Measurements from ENCODE around the gene SF3B6.
"Not testable (repeated sequence)": the region's sequence is repeated elsewhere in the genome, so short reads cannot be mapped to it uniquely, and the experiment has no call there.

SF3B6 gene

DNA sequence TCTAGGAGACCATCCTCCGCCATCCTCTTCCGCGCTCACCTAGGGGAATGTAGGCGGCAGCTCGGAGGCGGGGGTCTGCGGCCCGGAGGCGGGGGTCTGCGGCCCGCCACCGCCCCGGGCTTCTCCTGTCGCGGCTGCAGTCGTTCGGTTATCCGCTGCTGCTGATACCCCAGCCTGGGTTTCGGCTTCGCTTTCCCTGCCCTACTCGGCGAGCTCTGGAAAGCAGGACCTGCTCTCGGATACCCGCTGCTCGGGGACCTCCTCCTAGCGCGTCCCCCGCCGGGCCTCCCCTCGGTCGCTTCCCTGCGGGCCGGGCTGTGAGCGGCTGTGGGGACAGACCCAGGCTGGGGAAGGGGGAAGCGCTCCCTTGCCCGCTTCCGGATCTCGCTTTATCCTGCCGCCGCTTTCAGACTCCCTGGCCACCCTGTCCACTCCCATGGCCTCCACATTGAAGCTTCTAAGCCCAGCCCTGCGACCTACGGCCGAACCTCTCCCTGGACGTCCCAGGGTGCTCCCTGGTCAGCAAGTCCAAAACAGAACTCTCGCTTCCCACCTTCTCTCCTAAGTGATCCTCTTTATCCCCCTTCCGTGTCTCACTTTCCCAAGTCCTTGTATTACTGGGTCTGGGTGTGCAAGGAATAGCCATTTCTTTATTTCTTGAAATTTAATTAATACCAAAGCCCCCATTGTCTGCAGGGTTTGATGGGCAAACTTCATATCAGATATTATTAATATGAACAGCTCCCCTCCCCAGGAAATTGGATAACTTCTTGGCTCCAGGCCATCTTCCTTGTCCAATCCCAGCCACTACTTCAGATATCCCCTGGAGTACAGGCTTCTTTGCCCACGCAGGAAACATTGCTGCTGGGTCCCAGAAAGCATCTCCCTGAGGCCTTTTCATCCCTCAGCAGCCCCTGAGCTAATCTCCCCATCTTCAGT lies 25.8 kb downstream of the SF3B6 start:
- DNase-seq, result no peak

DNA sequence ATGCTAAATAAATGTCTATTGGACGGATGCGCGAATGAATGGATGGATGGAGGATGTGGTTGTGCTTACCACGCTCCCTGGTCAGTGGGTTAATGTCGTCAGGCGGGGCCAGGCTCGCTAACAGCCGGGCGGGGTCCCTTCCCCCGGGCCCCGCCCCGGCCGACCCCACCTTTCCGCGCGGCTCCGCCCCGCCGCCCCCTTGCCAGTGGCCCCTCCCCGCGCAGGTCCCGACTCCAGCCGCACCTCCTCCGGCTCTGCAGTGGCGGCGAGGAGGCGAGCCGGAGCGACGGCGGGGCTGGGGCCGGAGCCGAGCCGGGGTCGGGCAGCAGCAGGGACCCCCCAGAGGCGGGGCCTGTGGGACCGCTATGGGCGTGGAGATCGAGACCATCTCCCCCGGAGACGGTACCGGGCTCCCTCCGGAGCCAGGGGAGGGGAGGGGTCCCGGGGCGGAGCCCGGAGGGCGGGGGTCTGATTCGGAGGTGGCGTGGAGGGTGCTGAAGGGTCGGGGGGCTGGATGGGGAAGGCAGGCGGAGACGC lies 26.6 kb downstream of the SF3B6 start, which contains the start of gene FKBP1B:
TSS of gene FKBP1B (plus strand) at position 257 of the 537 bp plus-strand sequence. CDS start at position 366, 109 bp downstream.
- peak in 1 of 2 experiments; percentile 42 for DNase-seq

DNA sequence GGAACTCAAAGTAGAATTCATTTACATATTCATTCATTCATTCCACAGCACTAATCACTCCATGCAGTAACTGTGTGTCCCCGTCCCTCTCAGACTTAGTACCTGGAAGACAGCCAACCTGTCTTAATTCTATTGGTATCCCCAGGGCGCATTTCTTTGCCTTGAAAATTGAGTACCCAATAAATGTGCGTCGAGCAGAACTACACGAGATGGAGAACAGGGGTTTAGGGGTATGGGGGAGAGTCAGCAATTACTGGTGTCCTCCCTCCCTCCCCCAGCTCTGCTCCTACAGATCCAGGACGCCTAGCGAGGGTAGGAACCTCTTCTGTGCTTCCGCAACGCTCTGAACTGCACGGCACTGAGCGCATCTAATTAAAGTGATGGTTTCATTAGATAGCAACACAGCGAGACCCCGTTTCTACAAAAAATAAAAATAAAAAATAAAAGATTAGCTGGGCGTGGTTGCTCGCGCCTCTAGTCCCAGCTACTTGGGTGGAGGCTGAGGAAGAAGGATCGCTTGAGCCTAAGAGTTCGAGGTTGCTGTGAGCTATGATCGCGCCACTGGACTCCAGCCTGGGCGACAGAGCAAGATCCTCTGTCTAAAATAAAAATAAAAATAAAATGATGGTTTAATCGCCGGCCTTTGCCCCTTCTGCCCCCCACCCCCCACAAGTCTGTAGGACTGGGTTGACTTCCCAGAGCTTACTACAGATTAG lies 27.2 kb downstream of the SF3B6 start:
- peak; percentile 15 to 50 for DNase-seq

DNA sequence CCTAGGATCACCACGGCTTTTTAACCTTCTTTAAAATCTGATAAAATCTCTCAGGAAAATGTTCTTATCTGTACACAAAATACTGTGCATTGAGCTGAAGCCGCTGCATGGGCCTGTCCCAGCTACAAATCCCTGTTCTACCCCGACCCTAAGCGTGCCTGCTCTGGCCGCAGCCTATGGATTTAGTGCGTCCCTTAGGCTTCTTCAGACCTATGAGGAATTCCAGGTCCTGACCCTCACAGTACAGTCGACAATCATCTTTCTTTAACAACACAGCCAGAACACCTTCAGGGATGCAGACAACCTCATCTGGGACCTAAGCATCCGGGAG lies 28.5 kb downstream of the SF3B6 start:
- peak in 1 of 2 experiments; percentile 60 for DNase-seq

DNA sequence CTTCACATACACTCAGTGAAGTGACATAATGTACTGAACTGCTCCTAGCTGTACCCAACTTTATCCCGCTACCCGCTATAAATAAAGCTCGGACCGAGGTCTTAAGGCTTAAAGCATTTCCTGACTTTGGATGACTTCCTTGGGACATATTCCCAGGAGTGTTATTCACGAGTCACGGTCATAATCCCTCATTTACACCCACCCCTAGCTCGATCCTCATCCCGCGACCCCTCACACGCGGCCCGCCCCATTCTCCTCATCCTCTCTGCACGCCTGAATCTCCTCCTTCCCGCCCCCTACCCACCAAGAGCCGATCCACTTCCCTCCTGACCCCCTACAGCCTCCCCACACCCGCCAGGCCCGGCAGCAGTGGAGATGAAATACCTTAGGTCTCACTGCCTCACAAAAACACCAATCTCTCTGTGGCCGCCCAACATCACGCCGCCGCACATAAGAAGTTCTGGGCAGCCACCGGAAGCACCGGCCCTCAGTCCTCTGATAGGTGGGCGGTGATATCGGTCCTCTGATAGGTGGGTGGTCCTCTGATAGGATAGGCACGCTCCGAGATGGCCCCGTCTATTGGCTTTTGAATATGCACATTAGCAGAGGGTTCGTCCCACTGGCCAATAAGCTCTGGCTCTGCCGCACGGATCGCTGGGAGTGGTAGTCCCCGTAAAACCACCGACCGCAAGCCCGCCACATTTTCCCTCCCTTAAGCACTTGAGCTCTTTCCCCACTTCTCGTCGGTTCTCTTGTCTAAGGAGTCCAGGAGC lies 29.0 kb downstream of the SF3B6 start, which contains the start of gene WDCP:
TSS of gene WDCP (minus strand) at position 462 of the 773 bp plus-strand sequence. CDS start 7,897 bp downstream, outside the sequence.
- peak; percentile 97 to 99 for DNase-seq

DNA sequence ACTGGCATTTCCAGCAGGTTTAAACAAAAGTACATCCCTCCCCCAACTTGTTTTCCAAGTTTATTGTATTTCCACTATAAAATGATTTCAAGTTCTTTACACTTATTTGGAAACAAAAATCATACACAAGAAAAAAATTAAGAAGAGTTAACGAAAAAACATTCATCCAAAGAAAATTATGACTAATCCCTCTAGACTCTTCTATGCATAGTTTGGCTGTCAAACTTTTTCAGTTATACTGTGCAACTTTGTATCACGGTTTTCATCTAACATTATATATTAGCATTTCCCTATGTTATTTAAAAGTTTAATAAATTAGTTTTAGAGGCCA lies 29.6 kb downstream of the SF3B6 start:
- no peak for DNase-seq

DNA sequence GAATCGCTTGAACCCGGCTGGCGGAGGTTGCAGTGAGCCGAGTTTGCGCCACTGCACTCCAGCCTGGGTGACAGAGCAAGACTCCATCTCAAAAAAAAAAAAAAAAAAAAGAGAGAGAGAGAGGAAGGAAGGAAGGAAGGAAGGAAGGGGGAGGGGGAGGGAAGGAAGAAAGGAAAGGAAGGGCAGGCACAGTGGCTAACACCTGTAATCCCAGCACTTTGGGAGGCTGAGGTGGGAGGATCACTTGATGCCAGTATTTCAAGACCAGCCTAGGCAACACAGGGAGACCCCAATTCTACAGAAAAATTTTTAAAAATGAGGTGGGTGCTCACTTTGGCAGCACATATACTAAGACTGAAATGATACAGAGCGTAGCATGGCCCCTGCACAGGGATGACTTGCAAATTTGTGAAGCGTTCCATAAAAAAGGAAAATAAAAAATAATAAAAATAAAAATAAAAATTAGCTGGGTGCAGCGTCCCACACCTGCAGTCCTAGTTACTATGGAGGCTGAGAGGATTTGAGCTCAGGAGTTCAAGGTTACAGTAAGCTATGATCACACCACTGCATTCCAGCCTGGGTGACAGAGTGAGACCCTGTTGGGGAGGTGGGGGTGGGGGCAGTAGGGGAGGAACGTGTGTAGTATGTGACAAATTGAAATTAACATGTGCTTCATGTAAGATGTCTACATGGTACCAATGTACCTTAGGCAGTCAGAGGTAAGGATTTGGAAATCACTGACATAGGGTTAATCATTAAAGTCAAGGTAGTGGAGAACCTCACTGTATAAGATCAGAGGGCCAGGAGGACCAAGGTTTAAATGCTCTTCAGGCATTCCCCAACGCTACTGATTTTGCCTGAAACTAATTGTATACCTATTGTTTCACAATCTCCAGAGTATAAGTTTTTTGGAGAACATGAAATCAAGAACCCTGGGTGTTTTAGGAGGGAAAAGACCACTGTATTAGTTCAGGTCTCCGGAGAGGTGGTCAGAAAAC lies 30.3 kb downstream of the SF3B6 start:
- no peak for DNase-seq

DNA sequence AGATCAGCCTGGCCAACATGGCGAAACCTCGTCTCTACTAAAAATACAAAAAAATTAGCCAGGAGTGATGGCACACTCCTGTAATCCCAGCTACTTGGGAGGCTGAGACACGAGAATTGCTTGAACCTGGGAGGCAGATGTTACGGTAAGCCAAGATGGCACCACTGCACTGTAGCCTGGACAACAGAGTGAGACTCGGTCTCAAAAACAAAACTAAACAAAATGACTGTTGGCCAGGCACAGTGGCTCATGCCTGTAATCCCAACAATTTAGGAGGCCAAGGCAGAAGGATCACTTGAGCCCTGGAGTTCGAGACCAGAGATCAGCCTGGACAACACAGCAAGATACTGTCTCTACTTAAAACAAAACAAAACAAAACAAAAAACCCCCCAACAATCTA lies 33.0 kb downstream of the SF3B6 start:
- not testable (repeated sequence) for DNase-seq

DNA sequence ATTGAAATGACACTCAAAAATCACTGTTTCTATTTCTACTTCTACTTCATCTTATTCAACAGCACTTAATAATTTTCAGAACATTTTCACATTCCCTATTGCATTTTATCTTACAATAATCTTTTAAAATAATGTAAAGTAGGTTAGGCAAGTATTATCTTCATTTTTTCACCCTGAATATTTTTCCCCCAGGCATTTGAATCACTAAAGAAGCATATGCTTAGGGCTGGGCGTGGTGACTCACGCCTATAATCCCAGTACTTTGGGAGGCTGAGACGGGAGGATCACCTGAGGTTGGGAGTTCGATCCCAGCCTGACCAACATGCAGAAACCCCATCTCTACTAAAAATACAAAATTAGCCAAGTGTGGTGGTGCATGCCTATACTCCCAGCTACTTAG lies 35.6 kb downstream of the SF3B6 start:
- no peak for DNase-seq

DNA sequence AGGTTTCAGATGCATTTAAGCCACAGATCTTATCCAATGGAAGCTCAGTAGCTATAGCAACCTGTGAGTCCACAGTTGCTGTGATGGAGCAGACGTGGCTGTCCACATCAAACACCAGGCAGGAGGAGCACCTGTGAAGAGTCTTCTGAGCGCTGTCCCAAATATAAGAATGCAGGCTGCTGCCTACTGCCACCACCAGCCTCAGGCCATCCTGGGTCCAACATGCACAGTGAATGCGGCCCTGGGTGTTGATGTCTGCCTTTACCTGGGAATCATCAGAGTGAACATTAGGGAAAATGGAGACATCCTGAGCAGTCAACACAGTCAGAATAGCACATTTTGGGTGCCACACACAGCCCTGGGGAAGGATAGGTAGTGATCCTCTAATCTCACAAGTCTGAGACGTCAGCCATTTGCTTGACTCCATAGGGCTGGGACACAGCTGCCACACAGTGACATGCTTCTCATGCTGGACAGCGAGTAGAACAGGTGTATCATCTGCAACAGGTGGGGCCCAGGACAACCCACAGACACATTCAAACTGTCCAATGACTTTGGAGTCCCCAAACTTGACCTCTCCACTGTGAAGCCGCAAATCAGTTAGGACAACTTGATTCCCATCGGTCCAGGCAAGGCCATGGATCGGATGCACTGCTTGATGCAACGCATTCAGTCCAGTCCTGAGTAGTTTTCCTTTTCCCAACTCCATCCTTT lies 37.2 kb downstream of the SF3B6 start:
- DNase-seq, result no peak

DNA sequence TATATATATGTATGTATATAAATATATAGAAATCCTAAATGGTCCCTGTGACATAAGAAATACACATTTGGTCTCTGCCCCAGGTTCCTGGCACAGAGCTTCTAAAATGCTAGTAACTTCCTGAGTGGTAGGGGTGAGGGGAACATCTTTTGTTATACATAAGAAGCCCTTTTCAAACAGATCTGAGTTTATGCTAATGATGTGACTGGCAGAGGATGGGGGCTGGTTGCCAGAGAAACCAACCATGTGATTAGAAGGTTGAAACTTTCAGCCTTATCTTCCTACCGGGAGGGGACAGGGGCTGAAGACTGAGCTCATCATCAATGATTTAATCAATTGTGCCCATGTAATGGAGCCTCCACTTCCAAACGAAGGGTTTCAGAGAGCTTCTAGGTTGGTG lies 49.9 kb downstream of the SF3B6 start:
- DNase-seq, result no peak

DNA sequence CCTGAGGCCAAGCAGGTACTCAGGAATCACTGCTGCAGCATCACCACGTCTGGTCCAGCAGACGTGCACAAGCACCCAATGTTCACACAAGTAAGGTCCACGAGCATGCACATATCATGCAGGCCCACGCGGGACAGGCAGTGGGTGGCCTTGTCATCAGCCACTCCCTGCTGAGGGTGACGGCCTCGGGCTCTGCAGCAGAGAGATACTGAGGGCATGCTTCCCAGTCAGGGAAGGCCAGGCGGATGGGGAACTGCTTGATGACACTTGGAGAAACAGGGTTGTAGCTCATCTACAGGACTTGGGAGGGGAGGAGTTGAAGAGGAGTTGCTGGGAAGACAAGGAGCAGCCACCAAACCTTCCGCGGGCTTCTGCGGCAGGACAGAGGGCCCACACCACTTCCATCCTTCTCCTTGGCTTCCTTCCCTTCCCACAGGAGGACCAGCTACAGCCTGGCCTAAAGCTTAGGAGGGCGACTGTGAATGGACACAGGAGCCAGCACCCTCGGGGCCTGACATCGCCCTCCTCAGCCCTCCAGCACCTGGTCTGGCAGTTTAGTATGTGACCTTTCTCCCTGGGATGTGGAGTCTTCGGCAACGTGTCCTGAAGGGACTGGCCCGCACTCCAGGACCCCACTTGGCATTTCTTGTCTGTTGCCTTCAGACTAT lies 51.0 kb downstream of the SF3B6 start:
- no peak for DNase-seq

DNA sequence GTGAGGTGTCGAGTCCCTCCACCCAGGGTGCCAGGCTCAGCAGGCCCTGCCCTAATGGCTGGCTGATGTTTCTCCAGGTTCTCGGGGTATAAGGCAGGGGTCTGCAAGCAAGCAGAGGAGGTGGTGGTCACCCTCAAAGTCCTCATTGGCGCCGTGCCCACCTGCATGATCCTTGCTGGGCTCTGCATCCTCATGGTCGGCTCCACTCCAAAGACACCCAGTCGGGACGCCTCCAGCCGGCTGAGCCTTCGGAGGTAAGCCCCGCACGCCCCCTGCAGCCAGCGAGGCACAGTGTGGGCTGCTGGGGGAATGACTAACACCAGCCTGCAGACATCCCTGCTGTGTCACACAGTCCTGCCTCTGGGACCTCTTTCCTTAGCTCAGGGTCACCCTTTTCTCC lies 52.1 kb downstream of the SF3B6 start:
- no peak for DNase-seq

DNA sequence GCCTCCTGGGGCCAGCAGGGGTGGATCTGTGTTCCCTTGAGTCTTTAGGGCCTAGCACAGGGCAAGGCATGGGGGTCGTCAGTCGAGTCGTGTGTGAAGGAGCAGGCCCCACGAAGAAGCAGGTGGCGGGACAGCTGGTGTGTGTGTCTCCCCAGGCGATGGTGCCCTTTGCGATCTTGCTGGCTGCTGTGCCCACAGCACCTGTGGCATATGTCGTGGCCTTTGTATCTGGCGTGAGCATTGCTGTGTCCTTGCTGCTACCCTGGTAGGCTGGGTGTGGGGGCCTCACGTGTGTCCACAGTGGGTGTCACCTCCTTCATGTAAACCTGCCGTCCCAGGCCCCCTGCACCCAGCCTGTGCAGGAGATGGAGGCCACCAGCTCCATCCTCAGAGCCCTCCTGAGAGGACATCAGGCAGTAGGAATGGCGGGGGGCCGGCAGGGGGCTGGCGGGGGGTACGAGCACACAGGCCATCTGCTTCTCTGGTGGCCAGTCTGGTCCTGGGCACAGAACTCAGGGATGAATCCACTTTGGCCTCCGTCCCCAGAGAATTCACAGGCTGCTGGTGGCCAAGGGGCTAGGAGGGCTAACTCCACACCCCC lies 53.1 kb downstream of the SF3B6 start:
- no peak for DNase-seq

DNA sequence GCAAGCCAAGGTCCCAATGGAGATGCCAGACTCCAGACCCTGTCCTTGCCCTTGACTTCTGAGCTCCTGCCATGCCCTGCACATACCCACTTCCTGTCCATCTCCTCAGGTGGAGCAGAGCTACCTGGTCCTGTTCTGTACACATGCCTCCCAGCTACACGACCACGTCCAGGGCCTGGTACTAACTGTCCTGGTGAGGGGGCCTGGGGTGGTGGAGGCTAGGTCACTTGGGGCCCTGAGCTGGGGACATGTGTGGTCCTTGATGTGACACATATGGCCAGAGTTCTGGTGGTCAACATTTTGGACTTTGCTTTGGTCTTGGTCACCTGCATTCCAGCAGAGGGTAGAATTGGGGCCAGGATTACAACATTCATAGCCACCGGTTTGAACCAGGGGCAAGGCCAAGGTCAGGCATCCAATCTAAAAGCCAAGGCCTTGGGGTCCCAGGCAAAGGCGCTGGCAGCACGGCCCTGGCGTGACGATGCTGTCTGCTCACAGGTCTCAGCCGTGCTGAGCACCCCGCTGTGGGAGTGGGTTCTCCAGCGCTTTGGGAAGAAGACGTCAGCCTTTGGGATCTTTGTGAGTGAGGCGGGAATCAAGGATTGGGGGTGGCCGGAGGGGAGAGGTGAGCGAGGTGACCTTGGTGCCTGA lies 53.7 kb downstream of the SF3B6 start:
- DNase-seq, result no peak

DNA sequence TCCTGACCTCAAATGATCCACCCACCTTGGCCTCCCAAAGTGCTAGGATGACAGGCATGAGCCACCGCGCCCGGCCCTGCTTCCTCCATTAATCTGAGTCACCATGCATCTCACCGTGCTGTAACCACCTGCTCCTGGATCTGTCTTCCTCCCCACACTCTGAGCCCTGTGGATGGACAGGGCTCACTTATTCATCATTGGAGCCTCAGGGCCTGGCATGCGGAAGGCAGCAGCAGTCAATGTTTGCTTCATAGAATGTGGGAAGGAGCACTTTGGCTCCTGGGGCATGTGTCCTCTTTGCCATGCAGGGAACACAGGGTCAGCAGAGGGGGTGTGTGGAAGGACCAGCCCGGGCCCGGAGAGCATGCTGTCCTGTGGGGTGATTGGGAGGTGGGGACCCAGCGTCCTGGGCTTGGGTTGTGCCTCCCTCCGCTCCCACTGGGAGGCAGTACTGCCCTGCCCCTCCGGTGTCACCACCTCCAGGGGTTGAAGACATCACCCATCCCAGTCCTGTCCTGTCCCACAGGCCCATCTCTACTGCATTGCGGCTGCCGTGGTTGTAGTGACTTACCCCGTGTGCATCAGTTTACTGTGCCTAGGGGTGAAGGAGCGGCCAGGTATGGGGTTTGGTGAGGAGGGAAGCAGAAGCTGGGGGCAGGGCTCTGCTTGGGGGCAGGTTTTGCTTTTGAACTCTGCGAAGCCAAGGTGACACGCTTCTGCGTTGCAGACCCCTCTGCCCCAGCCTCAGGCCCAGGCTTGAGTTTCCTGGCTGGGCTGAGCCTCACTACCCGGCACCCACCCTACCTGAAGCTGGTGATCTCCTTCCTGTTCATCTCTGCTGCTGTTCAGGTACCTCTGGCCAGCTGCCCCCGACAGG lies 54.8 kb downstream of the SF3B6 start:
- no peak for DNase-seq

DNA sequence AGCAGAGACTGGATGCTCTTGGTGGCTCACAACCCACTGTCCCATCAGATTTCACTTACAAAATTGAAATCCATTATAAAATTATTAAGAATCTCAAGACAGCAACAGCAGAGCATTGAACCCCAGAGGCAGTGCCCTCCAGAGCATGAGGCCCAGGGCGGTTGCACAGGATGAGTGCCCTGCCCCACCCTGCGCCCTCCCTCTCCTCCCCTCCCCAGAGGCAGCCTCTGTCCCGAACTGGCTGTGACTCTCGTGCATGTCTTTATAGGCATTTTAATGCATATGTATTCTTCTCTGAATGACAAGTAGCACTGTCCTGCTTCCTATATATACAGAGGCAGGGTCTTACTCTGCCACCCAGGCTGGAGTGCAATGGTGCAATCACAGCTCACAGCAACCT lies 55.9 kb downstream of the SF3B6 start:
- no peak for DNase-seq

DNA sequence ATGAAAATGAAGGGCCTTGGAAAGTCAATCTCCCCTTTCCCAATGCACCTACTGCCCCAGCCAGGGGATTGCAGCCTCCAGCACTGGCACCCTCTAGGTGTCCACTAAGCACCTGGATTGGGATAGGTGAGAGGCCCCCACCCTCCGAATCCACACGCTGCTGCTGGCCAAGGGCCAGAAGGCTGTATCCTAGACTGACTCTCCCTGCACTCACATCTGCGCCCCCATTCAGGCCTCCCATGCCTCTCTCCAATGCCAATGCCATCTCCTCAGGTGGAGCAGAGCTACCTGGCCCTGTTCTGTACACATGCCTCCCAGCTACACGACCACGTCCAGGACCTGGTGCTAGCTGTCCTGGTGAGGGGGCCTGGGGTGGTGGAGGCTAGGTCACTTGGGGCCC lies 56.4 kb downstream of the SF3B6 start:
- no peak for DNase-seq
